ENCODE data around the gene CCDC175.

DNA sequence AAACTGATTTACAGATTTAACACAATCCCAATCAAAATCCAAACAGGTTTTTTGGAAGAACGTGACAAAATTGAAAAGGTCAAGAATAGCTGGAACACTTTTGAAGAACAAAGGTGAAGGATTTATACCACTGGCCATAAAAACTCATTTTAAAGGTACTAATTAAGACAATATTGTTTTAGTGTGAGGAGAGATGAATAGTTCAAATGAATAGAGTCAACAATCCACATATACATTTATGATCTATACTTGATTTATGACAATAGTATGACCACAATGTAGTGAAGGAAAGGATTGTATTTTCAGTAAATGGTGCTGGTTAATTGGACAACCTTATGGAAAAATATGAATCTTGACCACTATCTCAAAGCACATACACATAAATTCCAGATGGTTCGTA, 29.3 kb downstream of the CCDC175 start:
- no peak for TF ChIP-seq POLR2AphosphoS5 (IDR thresholded peaks at IDR 0.05; ENCODE audit: borderline replicate concordance, low read depth, low read length)
- no peak for TF ChIP-seq EZH2 (IDR thresholded peaks at IDR 0.05)
